ENCODE results near the gene MYOC. TPM values are rescaled to one million over a fixed set of nuclear protein-coding genes. Genes with fewer than 3 reads are reported as not detected.

Gene MYOC
- total RNA-seq, 5 donors from 2014 or later (not counting 1 experiment from before 2014, with no cell fraction given): not detected

DNA sequence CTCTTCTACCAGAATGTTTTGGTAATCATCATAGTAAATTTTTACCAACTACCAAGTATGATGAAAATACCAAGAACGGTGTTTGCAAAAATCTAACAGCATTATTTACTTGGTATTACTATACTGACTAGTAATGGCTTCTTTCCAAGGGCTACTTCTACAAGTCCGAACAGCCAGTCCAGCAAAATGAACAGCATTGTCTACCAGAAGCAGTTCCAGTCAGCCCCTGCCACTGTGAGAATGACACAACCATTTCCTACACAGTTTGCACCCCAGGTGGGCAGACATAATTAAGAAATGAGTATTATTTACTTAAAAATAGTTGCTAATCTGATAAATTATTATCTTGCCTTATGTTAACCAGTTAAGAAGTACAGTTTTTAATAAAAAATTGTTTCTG, 64.3 kb downstream of the MYOC start:
- Histone ChIP-seq H3K27ac (ENCODE audit: low read length) (no peak overlapping the region), H3K4me1 (ENCODE audit: control insufficient read depth in 1 of 2, extremely low read depth in 1 of 2, insufficient read depth in 2 of 2, low read length in 2 of 2) (no peaks in the 10 kb centered on the region), H3K27me3 (replicated peaks in 1 of 2; ENCODE audit: control insufficient read depth in 2 of 2, extremely low read depth in 1 of 2, insufficient read depth in 2 of 2, low read length in 1 of 2) (no peaks in the 10 kb centered on the region), H3K36me3 (ENCODE audit: control insufficient read depth in 2 of 2, extremely low read depth in 1 of 2, insufficient read depth in 1 of 2, low read length in 1 of 2) (peaks cover 13 to 93% of the 10 kb centered on the region in 2 donors), H3K4me3 (ENCODE audit: control insufficient read depth in 1 of 2, extremely low read depth in 1 of 2, low read length in 1 of 2) (no peak overlapping the region), H3K9me3 (no peaks in the 10 kb centered on the region)
- Mint-ChIP-seq H3K9me3 (no peaks in the 10 kb centered on the region), H3K36me3 (peaks cover 71% of the 10 kb centered on the region), H3K27me3 (no peaks in the 10 kb centered on the region), H3K4me3 (no peak overlapping the region), H3K27ac (no peak overlapping the region), H3K4me1 (peaks cover 0 to 1% (median 0%) of the 10 kb centered on the region in 3 donors)
- DNase-seq (no peak), ATAC-seq (replicated peaks in 1 of 4) (no peak)
- POLR2A ChIA-PET: no interaction called here
- 100% methylated on average over 1 of the region's 2 CpGs for WGBS (ENCODE audit: insufficient coverage)
- CTCF ChIA-PET: no interaction called here

DNA sequence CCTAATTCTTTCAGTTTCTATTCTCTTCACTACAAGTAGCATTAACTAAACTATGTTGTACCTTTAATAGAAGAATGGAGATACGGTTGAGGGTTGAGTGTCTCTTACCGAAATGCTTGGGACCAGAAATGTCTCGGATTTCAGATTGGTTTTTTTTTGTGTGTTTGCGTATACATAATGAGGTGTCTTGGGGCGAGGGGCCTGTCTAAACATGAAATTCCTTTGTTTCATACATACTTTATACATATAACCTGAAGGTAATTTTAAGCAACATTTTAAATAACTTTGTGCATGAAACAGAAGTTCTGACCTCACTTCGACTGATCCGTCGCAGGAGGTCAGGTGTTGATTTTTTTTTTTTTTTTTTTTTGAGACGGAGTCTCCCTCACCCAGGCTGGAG, 66.8 kb downstream of the MYOC start:
- Histone ChIP-seq H3K27ac (ENCODE audit: low read length) (no peak overlapping the region), H3K27me3 (replicated peaks in 1 of 2; ENCODE audit: control insufficient read depth in 2 of 2, extremely low read depth in 1 of 2, insufficient read depth in 2 of 2, low read length in 1 of 2) (no peaks in the 10 kb centered on the region), H3K4me3 (ENCODE audit: control insufficient read depth in 1 of 2, extremely low read depth in 1 of 2, low read length in 1 of 2) (no peak overlapping the region), H3K36me3 (ENCODE audit: control insufficient read depth in 2 of 2, extremely low read depth in 1 of 2, insufficient read depth in 1 of 2, low read length in 1 of 2) (peaks cover 13 to 93% of the 10 kb centered on the region in 2 donors), H3K4me1 (ENCODE audit: control insufficient read depth in 1 of 2, extremely low read depth in 1 of 2, insufficient read depth in 2 of 2, low read length in 2 of 2) (no peaks in the 10 kb centered on the region), H3K9me3 (no peaks in the 10 kb centered on the region)
- Mint-ChIP-seq H3K4me1 (peaks cover under 1 to 5% (median 3%) of the 10 kb centered on the region in 3 donors), H3K27ac (peak overlapping the region in 1 of 2 donors; percentile 10), H3K36me3 (peaks cover 57% of the 10 kb centered on the region), H3K4me3 (no peak overlapping the region), H3K27me3 (no peaks in the 10 kb centered on the region), H3K9me3 (no peaks in the 10 kb centered on the region)
- WGBS (ENCODE audit: insufficient coverage): no CpG with 5 or more reads among the region's 9 CpGs
- DNase-seq: no peak
- POLR2A ChIA-PET: no interaction called here
- ATAC-seq (replicated peaks in 1 of 4): no peak
- CTCF ChIA-PET: no interaction called here

Other genes with a start within 250 kb of the MYOC start
- gene PRRC2C, start 167.2 kb downstream of the MYOC start, total RNA-seq: 100 to 1,000 TPM; 229 to 340 (median 259) TPM
- under 1 TPM in 2 of 5 donors, not detected in 3; 0.18 to 0.33 TPM for gene MYOCOS, start 30.4 kb downstream of the MYOC start, total RNA-seq
- 10 to 100 TPM; 17.8 to 39.9 (median 33.9) TPM for gene VAMP4, start 89.4 kb upstream of the MYOC start, total RNA-seq
- gene METTL13, start 129.0 kb upstream of the MYOC start, total RNA-seq: 10 to 100 TPM; 16.0 to 37.6 (median 35.2) TPM
- 1 to 10 TPM; 2.0 to 2.8 (median 2.4) TPM for gene DNM3, start 188.8 kb upstream of the MYOC start, total RNA-seq

All from T-cell (primary cell).